NK-92 treated with Interleukin-12 subunit alpha and Interleukin-12 subunit beta, amount 100 ng/mL, for 24 hours (cell line): ENCODE results near the gene C1orf159.
"Not testable (repeated sequence)": the region's sequence is repeated elsewhere in the genome, so short reads cannot be mapped to it uniquely, and the experiment has no call there.

Experiments
- DNase-seq: peaks from one replicate; lab custom pipeline; 2025; lab: John Stamatoyannopoulos, UW

C1orf159 gene

DNA sequence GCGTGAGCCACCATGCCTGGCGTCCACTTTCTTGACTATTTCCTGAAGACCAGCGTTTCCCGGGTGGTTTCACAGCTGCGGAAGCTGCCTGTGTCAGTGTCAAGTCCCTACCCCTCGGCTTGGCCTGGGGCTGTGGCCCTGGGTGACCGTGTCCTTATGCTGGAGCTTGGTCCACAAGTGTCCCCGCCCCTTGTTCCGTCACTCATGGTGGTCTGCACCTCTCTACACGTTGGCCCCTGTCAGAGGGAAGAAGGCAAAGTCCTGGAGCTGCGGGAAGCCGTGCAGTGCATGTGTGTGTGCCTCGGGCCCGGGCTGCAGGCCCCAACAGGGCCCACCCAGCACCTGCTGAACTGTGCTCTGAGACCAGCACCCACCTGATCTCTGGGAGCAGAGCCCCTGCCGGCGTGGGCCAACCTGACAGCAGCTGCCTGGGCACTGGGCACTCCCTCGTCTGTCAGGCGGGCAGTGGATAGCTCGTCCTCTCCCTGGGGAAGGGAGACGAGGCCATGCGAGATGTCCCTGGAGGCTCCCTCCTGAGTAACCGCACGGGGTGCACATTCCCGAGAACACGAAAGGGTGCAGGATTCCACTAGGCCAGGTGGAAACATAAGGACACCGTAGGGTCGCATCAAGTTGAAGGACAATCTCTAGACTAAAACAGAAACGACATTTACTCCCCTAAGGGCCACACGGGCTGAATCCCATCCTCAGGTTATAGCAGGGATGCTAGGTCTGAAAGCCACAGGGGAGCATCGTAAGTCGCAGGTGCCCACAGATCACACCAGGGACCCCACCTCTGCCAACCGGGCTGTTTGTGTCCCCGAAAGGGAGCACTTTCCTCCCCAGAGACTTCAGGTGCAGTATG is 2.4 kb upstream of the C1orf159 start:
- DNase-seq = no peak

DNA sequence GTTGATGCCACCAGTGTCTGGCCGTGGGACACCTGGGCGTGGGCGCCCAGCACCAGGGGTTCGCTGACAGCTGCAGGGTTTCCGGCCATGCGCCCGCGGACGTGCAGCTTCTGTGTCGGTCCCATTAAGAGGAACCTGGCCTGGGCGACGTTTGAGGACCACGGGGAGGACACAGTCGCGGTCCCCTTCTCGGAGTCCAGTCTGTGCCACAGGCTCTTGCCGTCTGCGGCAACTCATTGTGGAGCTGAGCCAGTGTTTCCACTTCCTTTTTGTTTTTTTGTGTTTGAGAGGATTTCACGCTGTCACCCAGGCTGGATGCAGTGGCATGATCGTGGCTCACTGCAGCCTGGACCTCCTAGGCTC is 1.6 kb upstream of the C1orf159 start:
- no peak for DNase-seq

DNA sequence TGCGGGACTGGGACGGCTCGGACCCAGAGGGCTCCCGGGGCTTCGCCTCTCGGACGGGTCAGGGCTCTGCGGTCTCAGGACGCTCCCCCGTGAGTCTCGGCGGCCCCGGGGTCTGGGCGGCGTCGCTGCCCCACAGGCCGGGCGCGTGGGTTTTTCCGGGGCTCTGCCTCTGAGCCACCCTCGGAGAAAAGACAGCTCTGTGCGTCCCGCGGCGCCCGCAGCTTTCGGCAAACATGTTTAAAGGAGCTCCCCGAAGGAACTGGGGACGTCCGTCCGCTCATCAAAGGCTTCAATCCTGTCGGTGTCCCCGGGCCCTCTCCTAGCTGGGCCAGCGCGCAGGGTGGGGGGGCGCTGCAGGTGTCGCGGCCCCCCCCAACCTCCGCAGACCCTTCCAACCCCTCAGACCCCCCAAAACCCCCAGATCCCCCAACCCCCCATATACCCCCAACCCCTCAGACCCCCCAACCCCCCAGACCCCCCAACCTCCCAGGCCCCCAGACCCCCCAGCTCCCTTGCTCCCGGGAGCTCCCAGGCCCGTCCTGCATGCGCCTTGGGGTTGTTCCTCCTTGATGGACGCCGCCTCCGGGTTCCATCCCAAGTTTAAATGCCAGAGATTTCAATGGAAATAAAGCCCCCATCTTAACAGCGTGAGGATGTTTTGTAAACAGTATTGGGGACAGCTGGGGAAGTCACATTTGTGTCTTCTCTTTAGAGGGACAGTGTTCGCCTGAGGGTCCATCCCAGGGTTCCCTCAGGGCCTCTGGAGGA is 996 bp upstream of the C1orf159 start:
- no peak for DNase-seq

DNA sequence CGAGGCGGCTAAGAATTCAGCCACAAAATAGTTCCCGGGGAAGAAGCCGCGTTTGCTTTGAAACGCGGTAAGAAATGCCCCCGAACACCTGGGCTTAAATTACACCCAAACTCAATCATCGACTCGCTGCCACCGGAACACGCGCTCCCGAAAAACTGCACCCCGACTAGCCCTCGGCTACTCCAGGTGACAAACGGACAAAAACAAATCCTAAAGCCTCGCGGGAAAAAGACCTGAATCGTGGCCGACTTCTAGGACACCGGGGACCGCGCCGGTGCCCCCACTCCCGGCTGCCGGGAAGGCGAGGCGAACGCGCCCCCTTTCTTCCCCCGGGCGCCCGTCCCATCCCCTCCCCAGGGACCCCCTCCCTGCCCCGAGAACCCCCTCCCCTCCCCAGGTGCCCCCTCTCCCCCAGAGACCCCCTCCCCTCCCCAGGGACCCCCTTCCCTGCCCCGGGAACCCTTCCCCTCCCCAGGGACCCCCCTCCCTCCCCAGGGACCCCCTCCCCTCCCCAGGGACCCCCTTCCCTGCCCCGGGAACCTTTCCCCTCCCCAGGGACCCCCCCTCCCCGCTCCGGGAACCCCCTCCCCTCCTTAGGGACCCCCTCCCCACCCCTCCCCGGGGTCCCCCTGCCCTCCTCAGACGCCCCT is 628 bp downstream of the C1orf159 start:
- DNase-seq = no peak

DNA sequence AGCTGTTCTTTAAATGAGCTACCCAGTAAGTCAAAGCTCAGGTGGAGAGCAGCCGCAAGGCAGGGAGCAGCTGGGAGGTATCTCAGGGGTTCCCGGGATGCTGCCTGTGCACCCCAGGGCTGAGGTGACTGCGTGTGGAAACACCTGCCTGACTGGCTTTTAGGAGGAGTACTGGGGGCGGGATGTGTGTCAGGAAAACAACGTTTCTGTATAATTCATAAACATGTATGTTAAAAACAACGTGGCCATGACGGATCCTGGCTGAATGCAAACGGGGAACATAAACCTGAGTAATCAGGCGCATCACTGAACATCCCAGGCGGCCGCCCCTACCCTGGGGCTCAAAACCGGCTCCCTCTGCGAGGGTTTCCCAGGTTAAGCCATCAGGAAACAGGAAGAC is 1.5 kb downstream of the C1orf159 start:
- no peak for DNase-seq

DNA sequence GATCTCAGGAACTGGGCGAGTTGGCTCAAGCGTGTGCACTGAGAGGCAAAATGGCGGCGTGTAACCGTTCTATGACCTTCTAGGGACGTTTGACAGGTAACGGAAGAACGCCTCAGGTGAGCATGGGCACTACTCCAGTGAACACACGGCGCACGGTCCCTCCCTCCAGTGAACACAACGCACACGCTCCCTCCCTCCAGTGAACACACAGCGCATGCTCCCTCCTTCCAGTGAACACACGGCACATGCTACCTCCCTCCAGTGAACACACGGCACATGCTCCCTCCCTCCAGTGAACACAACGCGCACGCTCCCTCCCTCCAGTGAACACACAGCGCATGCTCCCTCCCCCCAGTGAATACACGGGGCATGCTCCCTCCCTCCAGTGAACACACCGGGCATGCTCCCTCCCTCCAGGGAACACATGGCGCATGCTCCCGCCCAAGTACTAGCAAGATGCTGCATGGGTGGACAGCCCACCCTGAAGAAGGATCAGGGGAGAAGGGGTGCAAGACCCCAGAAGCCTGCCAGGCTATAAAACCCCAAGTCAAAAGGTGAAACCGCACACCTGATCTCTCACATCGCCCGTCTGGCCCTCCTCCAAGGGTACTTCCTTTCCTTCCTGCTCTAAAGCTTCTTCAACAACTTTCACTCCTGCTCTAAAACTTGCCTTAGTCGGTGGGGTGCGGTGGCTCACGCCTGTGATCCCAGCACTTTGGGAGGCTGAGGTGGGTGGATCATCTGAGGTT is 3.5 kb downstream of the C1orf159 start:
- DNase-seq = no peak

DNA sequence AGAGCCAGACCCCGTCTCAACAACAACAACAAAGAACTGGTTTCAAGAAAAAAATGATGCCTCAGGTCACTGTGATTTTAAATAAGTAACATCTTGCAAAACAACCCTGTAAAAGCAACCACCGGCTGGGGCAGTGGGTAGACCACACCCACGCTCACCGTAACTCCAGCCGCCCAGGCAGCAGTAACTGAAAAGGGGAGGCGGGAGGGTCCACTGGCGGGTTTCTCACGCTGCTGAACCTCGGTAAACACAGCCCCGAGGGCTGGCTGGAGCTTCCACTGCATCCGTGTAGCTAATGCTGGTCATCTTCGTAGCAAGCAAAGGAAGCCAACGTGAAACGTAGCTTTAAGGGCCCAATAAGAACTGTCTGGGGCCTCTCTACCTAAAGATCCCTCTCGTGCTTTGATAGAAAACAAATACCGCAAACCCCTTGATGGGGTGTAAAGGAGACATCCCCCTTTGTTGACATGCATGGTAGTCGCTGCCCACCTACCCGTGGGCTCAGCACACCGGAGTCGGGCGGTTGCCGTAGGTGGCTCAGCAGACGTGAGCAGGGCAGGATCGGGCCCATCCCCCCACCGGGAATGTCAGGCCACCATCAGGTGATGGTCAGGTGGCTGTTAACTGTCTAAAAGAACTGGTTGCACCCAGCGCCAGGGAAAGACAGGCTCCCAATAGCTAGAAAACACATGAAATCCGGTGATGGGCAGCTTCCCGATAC is 4.2 kb downstream of the C1orf159 start:
- DNase-seq = no peak

DNA sequence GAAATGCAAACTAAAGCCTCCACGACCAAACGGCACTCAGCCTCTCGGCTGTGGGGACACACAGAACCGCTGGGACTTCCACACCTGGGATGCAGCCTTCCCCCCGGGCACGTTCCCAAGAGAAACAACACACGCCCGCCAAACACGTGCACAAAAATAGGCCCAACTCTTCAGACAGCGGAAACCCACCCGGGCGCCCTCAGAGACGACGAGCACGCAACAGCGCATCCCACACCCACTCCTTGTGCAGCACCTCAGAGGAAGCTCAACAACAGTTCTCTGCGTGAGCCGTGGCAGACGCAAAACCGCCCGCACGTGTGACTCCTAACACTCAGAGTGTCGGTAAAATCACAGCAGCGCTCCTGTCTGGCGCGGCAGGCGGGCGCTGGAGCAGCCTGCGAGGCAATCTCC is 5.3 kb downstream of the C1orf159 start:
- no peak for DNase-seq

DNA sequence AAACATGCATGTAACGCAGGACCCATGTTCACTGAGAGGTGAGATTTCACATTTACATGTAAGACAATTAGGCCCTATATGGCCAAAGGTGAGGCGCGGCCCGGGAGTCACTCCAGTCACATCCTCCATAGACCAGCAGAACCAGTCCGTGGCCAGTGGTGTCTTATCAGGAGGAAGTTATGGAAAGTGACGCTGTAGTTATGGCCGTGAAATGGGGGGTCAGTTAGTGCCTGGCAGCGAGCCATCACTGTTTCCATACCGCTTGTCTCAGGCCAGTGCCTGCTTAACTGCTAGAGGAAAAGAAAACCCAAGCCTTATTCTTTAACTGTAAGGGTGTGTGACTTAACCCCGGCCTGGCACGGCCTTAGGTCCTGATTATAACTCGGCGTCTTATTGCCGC is 6.1 kb downstream of the C1orf159 start:
- no peak for DNase-seq

DNA sequence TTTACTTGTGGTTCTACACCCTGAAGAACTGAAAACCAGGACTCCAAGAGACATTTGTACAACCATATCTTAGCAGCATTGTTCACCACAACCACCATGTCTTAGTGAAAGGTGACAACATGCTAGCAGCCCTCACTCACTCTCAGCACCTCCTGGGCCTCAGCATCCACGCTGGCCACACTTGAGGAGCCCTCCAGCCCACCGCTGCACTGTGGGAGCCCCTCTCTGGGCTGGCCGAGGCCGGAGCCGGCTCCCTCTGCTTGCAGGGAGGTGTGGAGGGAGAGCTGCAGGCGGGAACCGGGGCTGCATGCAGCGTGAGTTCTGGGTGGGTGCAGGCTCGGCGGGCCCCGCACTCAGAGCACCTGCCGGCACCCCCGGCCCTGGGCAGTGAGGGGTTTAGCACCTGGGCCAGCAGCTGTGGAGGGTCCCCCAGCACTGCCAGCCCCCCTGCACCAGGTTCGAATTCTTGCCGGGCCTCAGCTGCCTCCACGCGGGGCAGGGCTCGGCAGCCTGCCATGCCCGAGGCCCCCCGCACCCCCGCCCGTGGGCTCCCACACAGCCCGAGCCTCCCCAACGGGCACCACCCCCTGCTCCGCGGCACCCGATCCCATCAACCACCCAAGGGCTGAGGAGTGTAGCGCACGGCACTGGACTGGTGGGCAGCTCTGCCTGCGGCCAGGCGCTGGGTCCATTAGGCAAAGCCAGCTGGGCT is 9.2 kb downstream of the C1orf159 start:
- DNase-seq = no peak

DNA sequence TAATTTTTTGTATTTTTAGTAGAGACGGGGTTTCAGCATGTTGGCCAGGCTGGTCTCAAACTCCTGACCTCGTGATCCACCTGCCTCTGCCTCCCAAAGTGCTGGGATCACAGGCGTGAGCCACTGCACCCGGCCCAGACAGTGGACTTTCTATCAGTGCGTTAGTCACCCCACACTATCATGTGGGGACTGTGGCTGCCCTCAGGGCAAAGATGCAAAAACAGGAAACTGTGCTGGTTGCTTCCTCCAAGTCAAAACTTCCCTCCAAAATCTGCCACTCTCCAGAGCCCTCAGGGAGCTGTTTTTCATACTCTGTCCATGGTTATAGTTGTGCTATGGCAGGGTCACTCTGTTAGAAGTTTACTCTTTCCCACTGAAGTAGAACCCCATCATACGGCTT is 11.7 kb downstream of the C1orf159 start:
- not testable (repeated sequence) for DNase-seq

DNA sequence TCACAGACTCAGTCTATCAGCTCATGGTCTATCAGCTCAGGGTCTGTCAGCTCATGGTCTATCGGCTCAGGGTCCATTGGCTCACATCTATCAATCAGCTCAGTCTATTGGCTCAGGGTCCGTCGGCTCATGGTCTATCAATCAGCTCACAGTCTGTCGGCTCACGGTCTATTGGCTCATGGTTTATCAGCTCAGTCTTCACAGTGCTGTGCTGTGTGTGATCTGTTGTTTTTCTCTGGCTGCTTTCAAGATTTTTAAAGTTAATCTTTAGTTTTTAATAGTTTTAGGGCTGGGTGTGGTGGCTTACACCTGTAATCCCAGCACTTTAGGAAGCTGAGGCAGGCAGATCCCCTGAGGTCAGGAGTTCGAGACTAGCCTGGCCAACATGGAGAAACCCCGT is 14.4 kb downstream of the C1orf159 start:
- no peak for DNase-seq

DNA sequence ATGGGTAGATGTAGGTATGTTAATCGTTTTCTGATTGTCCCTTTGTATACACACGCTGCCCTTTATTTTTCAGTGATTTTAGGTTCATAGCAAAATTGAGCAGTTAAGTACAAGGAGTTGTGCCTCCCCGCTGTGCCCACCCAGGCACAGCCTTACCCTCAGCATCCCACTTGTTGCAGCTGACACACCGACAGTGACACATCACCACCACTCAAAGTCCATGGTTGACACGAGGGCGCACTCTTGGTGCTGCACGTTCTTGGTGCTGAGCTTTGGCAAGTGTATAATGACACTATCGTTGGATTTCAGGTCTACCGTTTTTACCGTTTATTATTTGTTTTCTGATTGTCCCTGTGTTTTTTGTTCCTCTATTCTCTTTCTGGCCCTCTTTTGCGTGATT is 15.6 kb downstream of the C1orf159 start:
- no peak for DNase-seq

DNA sequence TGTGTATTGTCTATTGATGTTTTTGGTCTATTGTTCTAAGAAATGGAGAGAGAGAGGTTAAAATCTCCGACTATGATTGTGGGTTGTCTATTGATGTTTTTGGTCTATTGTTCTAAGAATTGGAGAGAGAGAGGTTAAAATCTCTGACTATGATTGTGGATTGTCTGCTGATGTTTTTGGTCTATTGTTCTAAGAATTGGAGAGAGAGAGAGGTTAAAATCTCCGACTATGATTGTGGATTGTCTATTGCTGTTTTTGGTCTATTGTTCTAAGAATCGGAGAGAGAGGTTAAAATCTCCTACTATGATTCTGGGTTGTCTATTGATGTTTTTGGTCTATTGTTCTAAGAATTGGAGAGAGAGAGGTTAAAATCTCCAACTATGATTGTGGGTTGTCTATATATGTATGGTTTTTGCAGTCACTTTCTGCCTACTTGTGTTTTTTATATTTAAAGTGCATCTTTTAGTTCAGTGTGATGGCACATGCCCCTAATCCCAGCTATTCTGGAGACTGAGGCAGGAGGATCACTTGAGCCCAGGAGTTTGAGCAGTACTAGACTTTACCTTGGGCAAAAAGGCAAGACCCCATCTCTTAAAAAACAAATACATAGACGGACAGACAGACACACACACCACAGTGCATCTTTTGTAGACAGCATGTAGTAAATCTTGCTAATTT is 16.2 kb downstream of the C1orf159 start:
- no peak for DNase-seq

DNA sequence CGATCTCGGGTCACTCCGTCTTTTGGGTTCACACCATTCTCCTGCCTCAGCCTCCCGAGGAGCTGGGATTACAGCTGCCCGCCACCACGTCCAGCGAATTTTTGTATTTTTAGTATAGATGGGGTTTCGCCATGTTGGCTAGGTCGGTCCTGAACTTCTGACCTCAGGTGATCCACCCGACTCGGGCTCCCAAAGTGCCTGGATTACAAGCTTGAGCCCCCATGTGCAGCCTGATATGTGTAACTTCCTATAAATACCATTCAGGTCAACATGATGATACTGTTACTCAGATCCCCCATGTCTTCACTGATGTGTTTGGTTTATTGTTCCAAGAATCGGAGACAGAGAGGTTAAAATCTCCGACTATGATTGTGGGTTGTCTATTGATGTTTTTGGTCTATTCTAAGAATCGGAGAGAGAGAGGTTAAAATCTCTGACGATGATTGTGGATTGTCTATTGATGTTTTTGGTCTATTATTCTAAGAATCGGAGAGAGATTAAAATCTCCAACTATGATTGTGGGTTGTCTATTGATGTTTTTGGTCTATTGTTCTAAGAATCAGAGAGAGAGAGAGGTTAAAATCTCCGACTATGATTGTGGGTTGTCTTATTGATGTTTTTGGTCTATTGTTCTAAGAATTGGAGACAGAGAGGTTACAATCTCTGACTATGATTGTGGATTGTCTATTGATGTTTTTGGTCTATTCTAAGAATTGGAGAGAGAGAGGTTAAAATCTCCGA is 17.0 kb downstream of the C1orf159 start:
- DNase-seq = no peak

DNA sequence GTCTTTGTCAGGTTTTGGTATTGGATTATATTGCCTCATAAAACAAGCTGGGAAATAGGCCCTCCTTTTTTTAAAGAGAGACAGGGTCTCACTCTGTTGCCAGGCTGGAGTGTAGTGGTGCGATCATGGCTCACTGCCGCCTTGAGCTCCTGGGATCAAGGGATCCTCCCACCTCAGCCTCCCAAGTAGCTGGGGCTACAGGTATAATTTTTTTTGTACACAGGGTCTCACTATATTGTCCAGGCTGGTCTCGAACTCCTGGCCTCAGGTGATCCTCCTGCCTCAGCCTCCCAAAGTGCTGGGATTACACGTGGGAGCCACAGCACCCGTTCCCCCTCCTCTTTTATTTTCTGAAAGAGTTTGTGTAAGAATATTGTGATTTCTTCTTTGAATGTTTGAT is 19.8 kb downstream of the C1orf159 start:
- DNase-seq = not testable (repeated sequence)

DNA sequence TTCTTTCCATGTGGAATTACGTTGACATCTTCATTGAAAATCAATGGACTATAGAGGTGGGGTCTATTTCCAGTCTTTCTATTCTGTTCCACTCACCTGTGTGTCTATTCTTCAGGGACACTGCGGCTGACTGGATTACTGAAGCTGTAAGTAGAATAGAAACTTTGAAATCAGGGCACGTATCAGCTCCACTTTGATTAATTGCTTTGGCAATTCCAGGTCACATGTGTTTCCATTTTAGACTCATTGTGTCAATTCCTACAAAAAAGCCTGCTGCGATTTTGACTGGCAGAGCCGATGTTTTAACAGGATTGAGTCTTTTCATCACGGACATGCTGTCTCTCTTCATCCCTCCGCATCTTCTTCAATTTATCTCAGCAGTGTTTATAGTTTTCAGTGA is 20.9 kb downstream of the C1orf159 start:
- DNase-seq = no peak

DNA sequence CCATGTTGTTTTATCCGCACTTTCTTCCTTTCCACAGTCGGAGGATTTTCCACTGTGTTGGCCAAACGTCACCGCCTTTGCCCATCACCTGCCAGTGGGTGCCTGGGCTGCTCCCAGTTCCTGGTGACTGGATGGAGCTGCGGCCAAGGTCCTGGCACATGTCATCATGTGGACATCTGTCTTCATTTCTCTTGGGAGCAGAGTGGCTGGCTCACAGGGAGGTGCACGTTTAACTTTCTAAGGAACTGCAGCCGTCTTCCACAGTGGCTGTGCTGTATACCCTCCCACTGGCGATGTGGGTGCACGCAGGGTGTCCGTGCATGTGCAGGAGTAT is 22.3 kb downstream of the C1orf159 start:
- DNase-seq = no peak

DNA sequence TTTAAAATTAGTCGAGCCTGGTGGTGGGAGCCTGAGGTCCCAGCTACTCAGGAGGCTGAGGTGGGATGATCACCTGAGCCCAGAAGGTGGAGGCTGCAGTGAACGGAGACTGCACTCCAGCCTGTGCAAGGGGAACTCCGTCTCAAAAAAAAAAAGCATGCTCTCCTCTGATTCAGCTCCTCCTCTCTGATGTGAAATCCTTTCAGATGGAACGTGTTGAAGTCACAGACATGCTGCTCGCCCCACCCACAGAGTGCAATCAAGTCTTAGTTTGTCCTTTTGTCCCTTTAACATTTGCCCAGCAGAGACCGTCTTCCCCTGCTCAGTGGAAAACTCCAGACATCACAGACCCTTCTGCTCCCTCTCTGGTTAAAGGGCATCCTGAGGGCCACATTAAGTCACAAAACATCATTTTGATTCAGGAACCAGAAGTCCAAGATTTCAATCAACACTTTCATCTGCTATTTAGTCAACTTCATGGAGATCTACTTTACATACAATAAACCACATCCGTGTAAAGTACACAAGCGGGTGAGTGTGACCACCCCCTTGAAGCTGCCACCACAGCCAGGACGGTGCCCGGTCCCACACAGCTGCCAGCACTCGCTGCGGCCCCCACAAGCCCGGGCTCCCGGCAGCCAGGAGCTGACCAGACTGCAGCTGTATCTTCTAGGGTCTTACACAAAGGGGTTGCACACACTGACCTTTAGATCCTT is 22.8 kb downstream of the C1orf159 start:
- DNase-seq = no peak
